ENCODE results near the gene NSMCE1. TPM values are rescaled to one million over a fixed set of nuclear protein-coding genes. Genes with fewer than 3 reads are reported as not detected.

NSMCE1 gene
- total RNA-seq, 1 donor from 2014 or later, result 53.0 TPM

- Histone ChIP-seq H3K9me3 (no peaks in the 10 kb centered on the region), H3K27ac (peak overlapping the region; percentile 78), H3K27me3 (ENCODE audit: low read depth) (no peaks in the 10 kb centered on the region), H3K4me1 (peaks cover 91% of the 10 kb centered on the region), H3K4me3 (no peak overlapping the region), H3K36me3 (peaks cover 3% of the 10 kb centered on the region)
- ATAC-seq (no peak), DNase-seq (peak; percentile 16)
- intact Hi-C loops (cut with DNase I), result no loop called here
- TF ChIP-seq, protein P1, sequence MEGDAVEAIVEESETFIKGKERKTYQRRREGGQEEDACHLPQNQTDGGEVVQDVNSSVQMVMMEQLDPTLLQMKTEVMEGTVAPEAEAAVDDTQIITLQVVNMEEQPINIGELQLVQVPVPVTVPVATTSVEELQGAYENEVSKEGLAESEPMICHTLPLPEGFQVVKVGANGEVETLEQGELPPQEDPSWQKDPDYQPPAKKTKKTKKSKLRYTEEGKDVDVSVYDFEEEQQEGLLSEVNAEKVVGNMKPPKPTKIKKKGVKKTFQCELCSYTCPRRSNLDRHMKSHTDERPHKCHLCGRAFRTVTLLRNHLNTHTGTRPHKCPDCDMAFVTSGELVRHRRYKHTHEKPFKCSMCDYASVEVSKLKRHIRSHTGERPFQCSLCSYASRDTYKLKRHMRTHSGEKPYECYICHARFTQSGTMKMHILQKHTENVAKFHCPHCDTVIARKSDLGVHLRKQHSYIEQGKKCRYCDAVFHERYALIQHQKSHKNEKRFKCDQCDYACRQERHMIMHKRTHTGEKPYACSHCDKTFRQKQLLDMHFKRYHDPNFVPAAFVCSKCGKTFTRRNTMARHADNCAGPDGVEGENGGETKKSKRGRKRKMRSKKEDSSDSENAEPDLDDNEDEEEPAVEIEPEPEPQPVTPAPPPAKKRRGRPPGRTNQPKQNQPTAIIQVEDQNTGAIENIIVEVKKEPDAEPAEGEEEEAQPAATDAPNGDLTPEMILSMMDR (IDR thresholded peaks at IDR 0.05), result no peak
These were observed 30.0 kb downstream of the NSMCE1 start for GRCh38 chr16:27238591-27238990.

DNA sequence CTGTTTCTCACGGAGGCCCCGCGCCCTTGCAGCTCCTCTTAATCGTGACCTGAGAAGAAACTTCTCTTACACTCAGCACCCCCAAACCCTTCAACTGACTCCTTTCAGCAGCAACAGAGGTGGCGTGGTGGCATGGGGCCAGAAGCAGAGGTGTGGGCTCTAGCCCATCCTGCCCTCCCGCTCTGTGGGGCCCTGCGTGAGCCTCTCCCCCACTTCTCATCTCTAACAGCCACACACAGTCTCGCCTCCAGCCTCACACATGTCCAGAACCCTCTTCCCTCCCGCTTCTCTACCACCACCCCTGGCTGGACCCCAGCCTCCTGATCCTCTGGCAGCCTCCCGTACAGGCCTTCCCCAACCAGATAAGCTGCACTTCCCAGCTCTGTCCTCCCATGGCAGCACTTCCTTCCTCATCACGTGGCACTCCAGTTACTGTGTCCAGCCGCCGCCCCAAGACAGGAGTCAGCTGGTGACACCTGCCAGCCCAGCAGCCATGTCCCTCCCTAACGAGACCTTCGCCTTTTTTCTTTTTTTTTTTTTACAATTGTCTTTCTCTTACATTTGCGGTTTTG, 30.5 kb downstream of the NSMCE1 start:
- Histone ChIP-seq H3K27me3 (ENCODE audit: low read depth) (no peaks in the 10 kb centered on the region), H3K27ac (peak overlapping the region; percentile 78), H3K36me3 (peaks cover 5% of the 10 kb centered on the region), H3K4me3 (peak overlapping the region; percentile 17), H3K4me1 (peaks cover 87% of the 10 kb centered on the region), H3K9me3 (no peaks in the 10 kb centered on the region)
- ATAC-seq, result peak; percentile 17 to 27
- intact Hi-C loops (cut with DNase I), result no loop called here
- TF ChIP-seq, protein P1 (IDR thresholded peaks at IDR 0.05), result no peak
- DNase-seq, result peak; percentile 67

DNA sequence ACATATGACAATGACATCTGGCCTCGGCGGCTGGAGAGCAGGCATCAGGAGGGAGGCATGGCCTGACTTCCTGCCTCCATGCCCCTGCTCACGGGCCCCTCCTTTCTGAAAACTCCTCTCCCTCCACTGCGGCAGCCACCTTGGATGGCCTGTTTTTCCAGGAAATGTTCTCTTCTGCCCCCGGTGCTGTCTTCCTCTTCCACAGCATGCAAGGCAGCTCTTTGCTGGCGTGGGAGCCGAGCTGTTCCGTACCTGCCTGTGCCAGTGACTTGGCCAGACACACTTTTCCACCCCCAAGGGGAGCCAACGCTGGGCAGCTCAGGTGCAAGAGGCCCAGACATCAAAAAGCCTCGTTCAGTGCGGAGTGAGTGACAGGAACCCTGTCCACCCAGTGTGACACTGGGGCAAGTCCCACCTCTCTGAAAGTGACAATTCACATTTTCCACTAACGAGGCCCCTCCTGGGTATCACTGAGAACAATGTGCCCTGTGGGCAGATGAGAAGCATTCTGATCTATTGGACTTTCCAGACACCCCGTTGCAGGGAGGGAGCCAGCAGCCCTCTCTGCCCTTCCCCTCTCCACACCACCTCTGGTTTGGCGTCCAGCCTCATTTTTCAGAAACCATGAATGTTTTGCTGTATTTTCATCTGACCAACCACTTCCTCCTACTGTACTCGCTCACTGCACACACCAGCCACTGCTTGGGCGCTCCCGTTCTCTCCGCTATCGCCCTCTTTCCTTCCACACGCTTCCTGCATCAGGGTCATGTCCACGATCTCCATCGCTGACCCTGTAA, 31.2 kb downstream of the NSMCE1 start:
- peak overlapping the region; percentile 17 for H3K4me3 ChIP-seq
- ATAC-seq, result peak; percentile 38 to 49
- peaks cover 84% of the 10 kb centered on the region for H3K4me1 ChIP-seq
- H3K27ac ChIP-seq, result peak overlapping the region; percentile 78
- H3K9me3 ChIP-seq, result no peaks in the 10 kb centered on the region
- TF ChIP-seq, protein P1 (IDR thresholded peaks at IDR 0.05), result no peak
- peak; percentile 50 for DNase-seq
- intact Hi-C loops (cut with DNase I), result no loop called here
- peaks cover 12% of the 10 kb centered on the region for H3K36me3 ChIP-seq
- no peaks in the 10 kb centered on the region for H3K27me3 ChIP-seq (ENCODE audit: low read depth)

- Histone ChIP-seq H3K4me3 (no peak overlapping the region), H3K9me3 (no peaks in the 10 kb centered on the region), H3K27ac (peak overlapping the region; percentile 78), H3K27me3 (ENCODE audit: low read depth) (no peaks in the 10 kb centered on the region), H3K4me1 (peaks cover 84% of the 10 kb centered on the region), H3K36me3 (peaks cover 19% of the 10 kb centered on the region)
- TF ChIP-seq, protein P1 (IDR thresholded peaks at IDR 0.05), result no peak
- ATAC-seq (no peak), DNase-seq (peak; percentile 5)
- intact Hi-C loops (cut with DNase I), result no loop called here
These were observed 31.8 kb downstream of the NSMCE1 start for GRCh38 chr16:27236635-27237218.

- Histone ChIP-seq H3K27me3 (ENCODE audit: low read depth) (no peaks in the 10 kb centered on the region), H3K9me3 (no peaks in the 10 kb centered on the region), H3K4me1 (peaks cover 84% of the 10 kb centered on the region), H3K4me3 (no peak overlapping the region), H3K27ac (peak overlapping the region; percentile 78), H3K36me3 (peaks cover 27% of the 10 kb centered on the region)
- intact Hi-C loops (cut with DNase I), result no loop called here
- DNase-seq (peak; percentile 44), ATAC-seq (no peak)
- TF ChIP-seq, protein P1 (IDR thresholded peaks at IDR 0.05), result no peak
These were observed 32.7 kb downstream of the NSMCE1 start for GRCh38 chr16:27235938-27236245.
